A549 treated with dexamethasone at 1 μM for 4 hours (cell line): Measurements from ENCODE around the gene TH. TPM values are rescaled to one million over a fixed set of nuclear protein-coding genes. Genes with fewer than 3 reads are reported as not detected.

Source experiments
- total RNA-seq: library from RNA; stranded (reverse); fragments of 200-300 nt; extraction: Qiagen RNA extraction; gene quantifications from 5 replicates; pipeline ENCODE4 v1.2.3, GENCODE V29; 2022

Gene TH
- total RNA-seq, result 0.07 to 0.36 TPM in 2 of 5 replicates, not detected in the others

GRCh38 chr11:2171591-2172003, at the start of gene TH:
TH (minus strand) TSS chr11:2171815; CDS start chr11:2171786, 29 bp downstream.

GRCh38 chr11:2160736-2161259, 10.8 kb downstream of the TH start, which contains the start of gene INS:
INS (minus strand) TSS chr11:2161209; CDS start chr11:2160971, 238 bp downstream.

GRCh38 chr11:2139123-2139521, 32.5 kb downstream of the TH start, which contains the start of gene IGF2:
IGF2 (minus strand) TSS chr11:2139389; CDS start chr11:2135523, 3,866 bp downstream.

Other genes with a start within 250 kb of the TH start
- 132 to 153 TPM (median 143 TPM) in 5 replicates for gene MRPL23, start 224.5 kb downstream of the TH start, total RNA-seq
- gene H19, start 174.0 kb downstream of the TH start, total RNA-seq, result 10.4 to 29.9 TPM (median 23.5 TPM) in 5 replicates
- gene IGF2, start 32.4 kb downstream of the TH start, total RNA-seq, result 1.7 to 2.8 TPM (median 2.4 TPM) in 5 replicates
- not detected in 5 replicates for gene INS, start 10.6 kb downstream of the TH start, total RNA-seq
- gene ASCL2, start 98.8 kb upstream of the TH start, total RNA-seq, result 0.04 to 0.05 TPM in 2 of 5 replicates, not detected in the others
- gene C11orf21, start 130.1 kb upstream of the TH start, total RNA-seq, result not detected in 5 replicates
- gene TSPAN32, start 130.2 kb upstream of the TH start, total RNA-seq, result not detected in 5 replicates
- 298 to 392 TPM (median 381 TPM) in 5 replicates for gene CD81, start 205.5 kb upstream of the TH start, total RNA-seq
- 43.3 to 67.5 TPM (median 60.4 TPM) in 5 replicates for gene TSSC4, start 228.9 kb upstream of the TH start, total RNA-seq